ENCODE data around the gene SLC5A3. TPM values are rescaled to one million over a fixed set of nuclear protein-coding genes. Genes with fewer than 3 reads are reported as not detected.

SLC5A3 gene
- total and polyA plus RNA-seq, 7 donors: 0.60 to 41.8 (median 20.6) TPM

GRCh38 chr21:34076835-34077234 is 3.5 kb downstream of the SLC5A3 start:
- Histone ChIP-seq H3K27ac (no peak overlapping the region), H3K27me3 (no peaks in the 10 kb centered on the region), H3K4me1 (peaks cover 0 to 78% (median 71%) of the 10 kb centered on the region in 4 donors), H3K4me3 (peak overlapping the region in 1 of 4 donors; percentile 69), H3K36me3 (no peaks in the 10 kb centered on the region), H3K9me3 (no peaks in the 10 kb centered on the region)
- TF ChIP-seq POLR2A (IDR thresholded peaks at IDR 0.05): no peak
- TF ChIP-seq EP300 (IDR thresholded peaks at IDR 0.05): no peak
- TF ChIP-seq, protein P1, sequence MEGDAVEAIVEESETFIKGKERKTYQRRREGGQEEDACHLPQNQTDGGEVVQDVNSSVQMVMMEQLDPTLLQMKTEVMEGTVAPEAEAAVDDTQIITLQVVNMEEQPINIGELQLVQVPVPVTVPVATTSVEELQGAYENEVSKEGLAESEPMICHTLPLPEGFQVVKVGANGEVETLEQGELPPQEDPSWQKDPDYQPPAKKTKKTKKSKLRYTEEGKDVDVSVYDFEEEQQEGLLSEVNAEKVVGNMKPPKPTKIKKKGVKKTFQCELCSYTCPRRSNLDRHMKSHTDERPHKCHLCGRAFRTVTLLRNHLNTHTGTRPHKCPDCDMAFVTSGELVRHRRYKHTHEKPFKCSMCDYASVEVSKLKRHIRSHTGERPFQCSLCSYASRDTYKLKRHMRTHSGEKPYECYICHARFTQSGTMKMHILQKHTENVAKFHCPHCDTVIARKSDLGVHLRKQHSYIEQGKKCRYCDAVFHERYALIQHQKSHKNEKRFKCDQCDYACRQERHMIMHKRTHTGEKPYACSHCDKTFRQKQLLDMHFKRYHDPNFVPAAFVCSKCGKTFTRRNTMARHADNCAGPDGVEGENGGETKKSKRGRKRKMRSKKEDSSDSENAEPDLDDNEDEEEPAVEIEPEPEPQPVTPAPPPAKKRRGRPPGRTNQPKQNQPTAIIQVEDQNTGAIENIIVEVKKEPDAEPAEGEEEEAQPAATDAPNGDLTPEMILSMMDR (IDR thresholded peaks at IDR 0.05): no peak
- WGBS, 2 donors: 93 to 98% methylated on average over 1 of the region's 1 CpG
- DNase-seq: no peak
- intact Hi-C loops (cut with DNase I): loop anchor here (5.0 to 10.0 kb wide), 2 partner anchors 55 to 432 kb away; partner anchors contain the start of genes CRYZL1 and ITSN1

DNA sequence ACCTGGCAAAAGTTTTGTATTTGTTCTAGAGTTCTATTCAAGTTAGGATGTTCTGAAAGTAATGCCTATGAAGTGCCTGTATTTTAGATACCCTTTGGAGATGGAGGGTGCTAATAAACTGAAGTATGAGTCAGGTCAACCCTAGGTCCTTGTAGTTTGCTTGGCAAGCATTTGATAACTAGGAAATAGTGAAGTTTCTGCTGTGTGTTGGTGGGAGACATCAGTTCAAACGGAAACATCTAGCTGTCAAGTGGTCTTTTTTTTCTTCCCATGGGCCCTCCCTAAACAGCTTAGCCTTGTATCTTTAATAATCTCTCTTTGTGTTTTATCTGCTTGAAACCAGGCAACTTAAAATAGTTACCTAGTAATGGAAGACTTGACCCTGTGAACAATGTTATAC is 4.5 kb downstream of the SLC5A3 start:
- Histone ChIP-seq H3K9me3 (no peaks in the 10 kb centered on the region), H3K27ac (no peak overlapping the region), H3K4me1 (peaks cover 0 to 81% (median 74%) of the 10 kb centered on the region in 4 donors), H3K4me3 (no peak overlapping the region), H3K27me3 (no peaks in the 10 kb centered on the region), H3K36me3 (no peaks in the 10 kb centered on the region)
- 52 to 71% methylated on average over 1 of the region's 1 CpG for WGBS, 2 donors
- intact Hi-C loops (cut with DNase I): loop anchor here (5.0 to 10.0 kb wide), 2 partner anchors 56 to 433 kb away; partner anchors contain the start of genes CRYZL1 and ITSN1
- DNase-seq: no peak
- TF ChIP-seq, protein P1 (IDR thresholded peaks at IDR 0.05): no peak

DNA sequence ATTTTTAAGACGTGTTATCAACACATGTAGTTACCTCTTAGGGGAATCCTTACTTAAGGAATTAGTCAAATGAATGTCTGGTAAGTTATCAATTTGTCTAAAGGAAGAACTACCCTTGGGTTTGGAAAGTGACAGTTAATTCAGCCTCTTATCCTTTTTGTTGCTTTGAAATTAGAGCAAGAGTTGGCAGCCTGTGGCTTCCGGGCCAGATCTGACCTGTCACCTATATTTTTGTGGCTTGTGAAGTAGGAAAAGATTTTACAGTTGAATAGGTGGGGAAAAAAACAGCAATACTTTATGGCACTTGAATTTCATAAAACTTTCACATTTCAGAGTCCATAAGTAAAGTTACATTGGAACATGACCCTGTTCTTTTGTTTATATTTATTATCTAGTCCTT is 5.5 kb downstream of the SLC5A3 start:
- no peak overlapping the region for H3K4me3 ChIP-seq
- peaks cover 0 to 89% (median 81%) of the 10 kb centered on the region in 4 donors for H3K4me1 ChIP-seq
- H3K36me3 ChIP-seq: no peaks in the 10 kb centered on the region

DNA sequence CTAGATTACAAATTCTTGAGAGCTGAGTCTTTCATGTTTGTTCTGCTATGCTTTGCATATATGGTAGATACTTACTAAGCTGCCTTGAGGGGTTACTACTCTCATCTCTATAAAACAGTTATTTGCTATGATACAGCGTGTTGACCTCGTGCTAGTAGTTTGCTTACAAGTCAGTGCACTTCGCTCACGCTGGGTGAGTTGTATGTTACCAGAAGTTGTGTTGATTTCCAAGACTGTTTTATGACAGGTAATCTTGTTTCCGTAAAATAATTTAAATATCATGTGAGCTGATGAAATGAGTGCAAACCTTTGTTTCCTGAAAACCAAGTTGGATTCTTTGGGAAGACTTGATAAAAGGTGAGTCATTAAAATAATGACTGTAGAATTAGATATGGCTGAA is 7.3 kb downstream of the SLC5A3 start:
- Histone ChIP-seq H3K9me3 (no peaks in the 10 kb centered on the region), H3K4me3 (no peak overlapping the region), H3K4me1 (peaks cover 0 to 89% (median 73%) of the 10 kb centered on the region in 4 donors), H3K36me3 (no peaks in the 10 kb centered on the region), H3K27ac (no peak overlapping the region), H3K27me3 (no peaks in the 10 kb centered on the region)
- no peak for TF ChIP-seq EP300 (IDR thresholded peaks at IDR 0.05)
- no peak for DNase-seq
- intact Hi-C loops (cut with DNase I): no loop called here
- whole genome bisulfite sequencing, 2 donors: 24 to 65% methylated on average over 5 of the region's 5 CpGs

More for the DNA sequence above, 5.5 kb downstream of the SLC5A3 start:
- peak overlapping the region in 1 of 4 donors; percentile 13 for H3K27ac ChIP-seq
- no peak for DNase-seq
- TF ChIP-seq POLR2A (IDR thresholded peaks at IDR 0.05) (no peak), EP300 (IDR thresholded peaks at IDR 0.05) (no peak), POLR2AphosphoS5 (IDR thresholded peaks at IDR 0.05) (no peak)
- TF ChIP-seq, protein P1 (IDR thresholded peaks at IDR 0.05): no peak
- H3K27me3 ChIP-seq: no peaks in the 10 kb centered on the region
- no peaks in the 10 kb centered on the region for H3K9me3 ChIP-seq
- intact Hi-C loops (cut with DNase I): loop anchor here (5.0 to 10.0 kb wide), 2 partner anchors 57 to 434 kb away; partner anchors contain the start of genes CRYZL1 and ITSN1
- 19 to 44% methylated on average over 2 of the region's 2 CpGs for WGBS, 2 donors

DNA sequence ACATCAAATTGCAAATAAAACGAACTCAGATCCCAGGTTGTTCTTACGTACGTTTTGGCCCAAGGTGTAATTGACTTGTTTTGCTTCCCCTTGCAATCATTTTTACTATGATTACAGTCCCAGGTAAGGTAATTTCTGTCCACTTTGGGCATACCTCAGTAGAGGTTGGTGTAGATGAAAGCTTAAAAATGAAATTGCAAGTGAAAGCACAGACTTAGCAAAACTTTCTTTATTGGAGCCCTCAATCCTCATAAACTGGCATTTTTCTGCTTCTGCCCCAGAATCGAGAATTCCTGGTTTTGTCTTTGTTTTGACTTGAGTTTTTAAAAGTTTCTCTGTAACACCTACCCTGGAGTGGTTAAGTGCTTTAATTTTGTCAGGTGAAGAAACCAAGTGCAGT is 9.4 kb downstream of the SLC5A3 start:
- H3K27ac ChIP-seq: no peak overlapping the region
- no peaks in the 10 kb centered on the region for H3K9me3 ChIP-seq
- no peaks in the 10 kb centered on the region for H3K36me3 ChIP-seq
- intact Hi-C loops (cut with DNase I): no loop called here
- no peak overlapping the region for H3K4me3 ChIP-seq
- TF ChIP-seq POLR2AphosphoS5 (IDR thresholded peaks at IDR 0.05): no peak
- no peak for TF ChIP-seq EP300 (IDR thresholded peaks at IDR 0.05)
- TF ChIP-seq, protein P1 (IDR thresholded peaks at IDR 0.05): no peak
- TF ChIP-seq POLR2A (IDR thresholded peaks at IDR 0.05): no peak
- H3K4me1 ChIP-seq: peaks cover 0 to 81% (median 69%) of the 10 kb centered on the region in 4 donors
- WGBS, 2 donors: 54 to 66% methylated on average over 4 of the region's 4 CpGs
- no peaks in the 10 kb centered on the region for H3K27me3 ChIP-seq
- no peak for DNase-seq
